8988T (cell line): ENCODE measurements around the gene GUCA2A.

ENCODE experiments used
- DNase-seq: peaks from one replicate; pipeline ENCODE4 v3.0.0; 2011

GUCA2A gene

GRCh38 chr1:42176902-42177519 is 12.5 kb upstream of the GUCA2A start:
- no peak for DNase-seq

DNA sequence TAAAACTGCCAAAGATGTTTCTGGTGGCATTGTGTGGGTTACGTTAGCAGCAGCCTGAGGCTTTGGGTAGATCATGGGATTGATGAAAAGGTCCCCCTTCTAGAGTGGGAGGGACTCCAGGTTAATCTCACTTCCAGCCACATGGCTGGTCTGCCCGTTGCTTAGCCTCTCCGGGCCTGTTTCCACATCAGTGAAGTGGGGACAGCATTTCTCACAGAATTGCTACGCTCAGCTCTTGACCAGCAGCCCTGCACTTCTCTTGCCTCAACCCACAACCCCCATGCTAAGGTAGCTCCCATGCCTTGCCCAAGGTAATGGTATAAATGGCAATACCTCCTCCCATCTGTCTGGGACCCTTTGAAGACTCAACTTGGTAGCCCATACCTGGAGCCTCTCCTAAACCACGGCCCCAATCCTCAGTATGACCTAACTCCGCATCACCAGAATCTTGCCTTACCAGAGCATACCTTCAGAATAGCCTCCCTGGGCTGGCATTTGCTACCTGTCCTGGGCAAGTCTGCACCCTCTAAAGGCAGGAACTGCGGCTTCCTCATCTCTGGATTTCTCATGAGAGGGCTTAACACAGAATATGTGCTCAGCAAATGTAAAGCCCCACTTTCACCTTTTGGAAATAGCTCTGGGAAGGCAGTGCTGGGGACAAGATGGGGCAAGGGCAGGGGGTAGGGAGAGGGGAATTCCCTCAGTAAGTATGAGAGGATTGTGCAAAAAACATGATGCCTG is 10.9 kb upstream of the GUCA2A start:
- DNase-seq, result no peak

DNA sequence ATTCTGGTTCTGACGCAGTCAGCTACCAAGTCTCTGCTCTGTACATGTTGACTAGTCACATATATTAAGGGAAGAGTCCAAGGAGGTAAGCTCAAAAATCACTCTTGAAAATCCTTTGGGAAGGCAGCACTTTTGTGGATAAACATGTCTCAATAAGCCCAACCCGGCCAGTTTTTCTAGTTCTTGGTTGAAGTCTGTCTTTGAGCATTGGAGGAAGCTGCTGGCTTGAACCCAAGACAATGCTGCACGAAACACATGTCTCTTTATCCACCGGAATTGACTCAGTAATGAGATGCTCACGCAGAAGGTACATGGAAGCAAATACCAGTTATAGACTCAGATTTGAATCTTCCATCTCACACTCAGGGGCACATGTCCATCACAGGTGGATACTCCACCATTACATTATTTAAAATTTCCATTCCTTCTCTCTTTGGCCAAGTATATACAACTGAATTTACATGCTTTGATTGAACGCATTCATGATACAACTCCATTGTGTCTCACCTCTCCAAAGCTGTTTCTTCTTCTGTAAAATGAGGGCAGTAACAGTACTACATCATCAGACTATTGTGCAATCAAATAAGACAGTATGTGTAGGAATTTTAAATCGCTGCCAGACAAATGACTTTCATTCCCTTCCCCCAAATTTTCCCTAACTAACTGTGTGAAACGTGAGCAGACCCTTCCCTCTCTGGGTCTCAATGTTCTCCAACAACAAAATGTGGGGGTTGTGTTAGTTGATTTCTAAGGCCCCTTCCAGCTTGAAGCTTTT is 9.6 kb upstream of the GUCA2A start:
- DNase-seq, result no peak

DNA sequence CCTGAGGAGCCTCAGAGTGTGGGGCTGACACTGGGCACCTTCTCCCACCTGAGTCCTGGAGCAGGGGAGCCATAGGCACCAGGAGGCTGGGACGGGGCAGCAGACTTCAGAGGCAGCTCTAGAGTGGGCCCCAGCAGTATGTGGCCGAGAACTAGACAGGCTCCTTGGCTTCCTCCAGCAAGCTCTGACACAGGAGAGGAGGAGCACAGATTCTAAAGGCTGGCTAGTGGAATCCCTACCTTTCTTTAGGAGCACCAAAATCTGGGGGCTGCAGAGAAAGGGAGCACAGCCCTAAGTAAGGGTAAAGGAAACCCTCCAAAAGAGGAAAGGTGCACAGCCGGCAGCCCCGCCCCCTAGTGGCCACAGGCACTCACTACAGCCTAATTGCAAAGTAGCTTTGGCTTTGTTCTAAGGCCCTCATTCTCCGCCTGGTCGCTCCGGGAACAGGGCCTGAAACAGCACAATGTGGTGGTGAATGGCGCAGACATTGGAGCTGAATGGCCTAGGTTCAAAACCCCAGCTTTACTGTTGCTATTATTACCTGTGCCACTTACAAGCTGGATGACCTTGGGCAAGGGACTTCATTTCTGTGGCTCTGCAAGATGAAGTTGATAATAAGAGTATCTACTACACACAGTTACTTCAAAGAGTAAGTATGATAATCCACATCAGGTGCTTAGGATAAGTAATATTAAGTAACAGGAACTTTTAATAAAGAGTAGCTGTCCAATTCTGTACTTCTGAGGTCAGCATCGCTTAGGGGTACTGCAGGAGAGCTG is 8.8 kb upstream of the GUCA2A start:
- peak; percentile 54 for DNase-seq

DNA sequence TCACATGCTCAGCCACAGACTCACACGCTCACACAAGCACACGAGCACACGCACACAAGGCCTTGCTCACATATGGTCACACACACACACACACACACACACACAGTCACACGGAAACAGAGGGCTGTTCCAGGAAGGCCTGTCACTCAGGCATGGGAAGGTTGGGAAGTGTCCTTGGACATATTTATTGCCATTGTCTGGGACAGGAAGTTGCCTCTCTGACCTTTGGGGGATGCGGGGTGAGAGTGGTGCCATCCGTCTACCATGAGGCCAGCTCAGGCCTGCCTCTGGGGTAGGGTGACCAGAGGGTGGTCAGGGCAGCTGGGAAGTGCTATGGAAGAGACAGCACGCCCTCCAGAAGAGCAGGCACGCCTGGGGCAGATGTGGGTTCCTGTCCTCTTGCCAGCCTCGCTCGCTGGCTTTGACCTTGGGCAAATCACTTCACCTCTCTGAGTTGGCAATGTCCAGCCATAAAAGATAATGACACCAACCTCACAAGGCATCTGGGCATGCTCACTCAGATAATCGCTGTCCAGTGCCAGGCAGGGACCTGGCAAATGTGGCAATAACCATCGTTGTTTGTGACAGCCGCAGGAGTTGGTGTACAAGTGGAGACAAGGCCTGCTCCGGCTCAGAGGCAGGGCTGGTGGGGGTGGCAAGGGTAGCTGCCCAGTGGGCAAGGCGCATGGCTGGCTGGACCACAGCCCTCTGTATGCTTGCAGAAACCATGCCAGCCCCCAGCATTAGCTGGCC is 8.0 kb upstream of the GUCA2A start:
- DNase-seq, result no peak

DNA sequence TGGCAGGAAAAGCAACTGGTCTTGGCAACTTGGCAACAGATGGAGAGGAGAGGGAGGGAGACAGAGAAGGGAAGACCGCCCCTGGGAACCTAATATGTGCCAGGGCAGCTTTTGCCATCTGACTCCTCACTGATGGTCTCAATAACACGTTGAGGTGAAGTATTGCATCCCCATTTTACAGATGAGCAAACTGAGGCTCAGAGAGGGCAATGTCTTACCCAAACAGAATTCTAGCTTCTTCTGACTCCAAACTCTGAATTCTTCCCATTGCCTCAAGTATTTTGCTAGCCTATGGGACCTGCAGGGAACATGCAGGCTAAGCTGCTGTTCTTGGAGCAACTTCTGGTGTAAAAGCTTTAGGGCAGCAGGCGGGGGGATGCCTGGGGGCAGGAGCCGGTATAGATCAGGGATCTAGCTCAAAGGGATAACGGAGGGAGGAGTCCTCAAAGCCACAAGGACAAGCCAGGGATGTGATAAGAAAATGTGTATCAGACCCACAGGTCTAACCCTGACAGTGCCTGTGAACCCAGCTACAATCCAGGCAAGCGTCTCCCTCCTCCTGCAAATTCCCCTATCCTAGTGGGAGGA is 7.2 kb upstream of the GUCA2A start:
- DNase-seq, result no peak

DNA sequence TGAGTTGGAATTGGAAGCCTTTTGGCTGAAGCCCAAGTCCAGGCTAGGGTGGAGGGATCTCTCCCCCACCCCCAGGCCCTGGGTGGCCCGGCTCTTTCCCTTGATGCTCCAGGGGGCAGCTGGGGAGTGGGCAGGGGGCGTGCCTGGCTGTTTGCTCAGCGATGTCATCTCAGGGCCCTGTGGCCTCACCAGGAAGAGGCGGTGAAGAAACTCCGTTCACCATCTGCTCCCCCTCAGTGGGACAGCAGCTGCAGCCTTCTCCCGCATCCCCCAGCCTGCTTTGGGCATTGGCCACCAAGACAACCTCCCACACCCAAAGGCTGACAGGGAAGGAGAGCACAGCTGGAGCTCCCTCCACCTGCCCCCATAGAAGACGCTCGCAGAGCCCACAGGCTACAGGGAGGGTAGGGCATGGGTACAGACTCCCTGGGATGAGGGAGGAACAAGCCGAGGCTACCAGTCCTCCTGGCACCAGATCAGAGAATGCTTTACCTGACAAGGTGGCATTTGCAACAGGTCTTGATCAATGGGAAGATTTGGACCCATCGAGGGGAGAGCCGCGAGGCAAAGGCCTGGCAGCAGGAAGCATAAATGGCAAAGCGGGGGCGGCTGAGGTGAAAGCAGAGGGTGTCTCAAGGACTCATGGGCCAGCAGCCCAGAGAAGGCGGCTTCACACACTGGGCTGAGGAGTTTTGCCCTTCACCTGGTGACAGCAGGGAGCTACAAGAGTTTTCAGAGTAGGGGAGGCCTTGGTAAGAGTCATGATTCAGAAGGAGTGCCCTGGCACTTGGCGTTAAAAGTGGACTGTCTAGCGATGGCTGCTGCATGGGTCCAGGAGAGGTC is 6.5 kb upstream of the GUCA2A start:
- no peak for DNase-seq

GRCh38 chr1:42168763-42169162 is 4.2 kb upstream of the GUCA2A start:
- no peak for DNase-seq

GRCh38 chr1:42168391-42168670 is 3.8 kb upstream of the GUCA2A start:
- DNase-seq, result no peak

DNA sequence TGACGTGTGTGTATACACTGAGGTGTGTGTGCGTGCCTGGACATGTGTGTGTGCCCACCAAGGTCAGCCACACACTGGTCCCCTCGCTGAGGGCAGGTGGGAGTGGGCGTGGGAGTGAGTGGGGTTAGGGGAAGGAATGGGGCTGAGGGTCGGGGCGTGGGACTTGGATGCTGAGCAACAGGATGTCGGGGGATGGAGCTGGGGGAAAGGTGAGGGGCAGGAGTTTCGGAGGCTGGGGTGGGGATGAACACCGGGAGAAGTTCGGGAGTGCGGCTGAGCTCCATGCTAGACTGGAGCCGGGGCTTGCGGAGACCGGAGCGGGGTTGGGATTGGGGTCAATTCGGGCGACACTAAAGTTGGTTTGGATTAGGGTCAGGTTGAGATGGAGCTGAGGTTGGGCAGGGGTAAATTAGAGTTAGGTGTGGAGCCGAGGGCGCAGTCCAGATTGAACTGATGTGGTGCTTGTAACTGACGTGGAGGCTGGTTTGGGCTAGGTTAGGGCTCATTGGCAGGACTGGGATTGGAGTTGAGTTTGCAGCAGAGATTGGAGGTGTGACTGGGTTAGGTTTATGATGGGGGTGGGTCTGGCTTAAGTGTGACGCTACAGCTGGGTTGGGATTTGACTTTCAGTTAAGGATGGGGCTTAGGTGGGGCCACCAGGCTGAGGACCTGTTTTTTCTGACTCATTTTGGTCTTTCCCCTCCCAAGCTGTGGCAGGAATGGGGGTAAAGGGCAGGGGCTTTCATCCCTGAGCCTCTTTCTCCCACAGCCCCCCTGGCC is 3.3 kb upstream of the GUCA2A start:
- no peak for DNase-seq

GRCh38 chr1:42165511-42166210 is 1.1 kb upstream of the GUCA2A start:
- DNase-seq, result no peak

DNA sequence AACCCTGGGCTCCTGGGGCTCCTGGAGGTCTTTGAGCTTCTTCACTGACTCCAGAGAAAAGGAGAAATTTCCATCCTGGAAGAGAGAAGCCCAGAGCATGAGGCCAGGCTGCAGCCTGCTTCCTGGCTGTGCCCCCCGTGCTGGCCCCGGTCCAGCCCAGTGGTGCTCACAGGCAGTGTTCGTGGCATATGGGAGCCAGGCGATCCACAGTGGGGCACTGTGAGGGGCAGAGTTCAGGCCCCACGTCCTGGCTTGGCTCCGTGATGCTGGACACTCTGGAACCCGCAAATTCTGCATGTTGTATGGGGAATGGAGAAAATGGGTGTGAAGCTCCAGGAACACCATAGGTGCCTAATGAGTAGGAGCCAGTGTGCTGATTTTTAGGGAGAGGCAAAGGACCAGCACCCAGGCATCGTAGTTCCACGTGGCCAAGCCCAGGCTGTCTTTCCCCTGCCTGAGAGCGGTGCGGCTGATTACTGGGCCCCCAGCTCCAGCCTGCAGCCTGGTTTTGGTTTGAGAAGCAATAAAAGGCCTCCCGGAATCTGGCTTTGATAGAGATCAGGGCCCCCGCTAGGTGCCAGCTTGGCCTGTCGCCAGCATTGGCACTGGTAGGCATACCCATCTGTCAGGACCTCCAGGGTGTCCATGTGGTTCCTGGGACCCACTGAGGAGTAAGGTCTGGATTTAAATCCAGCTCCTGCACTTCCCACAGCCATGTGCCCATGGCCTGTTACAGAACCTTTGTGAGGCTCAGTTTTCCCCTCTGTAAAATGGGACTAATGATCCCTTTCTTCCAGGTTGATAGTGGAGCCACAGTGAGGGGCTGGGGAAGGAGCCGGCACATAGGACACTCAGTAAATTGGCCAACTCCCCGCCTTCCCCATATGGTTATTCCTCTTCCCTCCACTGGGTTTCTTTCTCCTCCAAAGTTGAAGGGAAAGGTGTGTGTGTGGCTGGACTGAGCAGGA is 725 bp downstream of the GUCA2A start:
- DNase-seq, result no peak

DNA sequence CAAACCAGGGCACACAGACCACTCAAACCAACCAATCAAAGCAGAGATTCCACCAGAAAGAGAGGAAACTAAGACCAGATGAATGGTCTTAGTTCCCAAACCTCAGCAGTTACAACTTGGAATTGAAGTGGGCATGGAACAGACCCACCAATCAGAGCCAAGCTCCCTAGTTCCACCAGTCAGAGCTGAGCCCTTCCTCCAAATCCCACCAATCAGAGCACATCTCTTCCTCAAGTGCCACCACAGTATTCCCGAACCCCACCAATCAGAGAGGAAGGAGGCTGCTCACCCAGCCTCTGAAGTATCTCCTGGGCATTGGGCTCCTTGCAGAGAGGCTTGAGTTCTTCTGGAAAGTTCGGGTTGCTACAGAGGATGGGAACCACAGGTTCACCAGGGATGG is 1.4 kb downstream of the GUCA2A start:
- DNase-seq, result no peak

DNA sequence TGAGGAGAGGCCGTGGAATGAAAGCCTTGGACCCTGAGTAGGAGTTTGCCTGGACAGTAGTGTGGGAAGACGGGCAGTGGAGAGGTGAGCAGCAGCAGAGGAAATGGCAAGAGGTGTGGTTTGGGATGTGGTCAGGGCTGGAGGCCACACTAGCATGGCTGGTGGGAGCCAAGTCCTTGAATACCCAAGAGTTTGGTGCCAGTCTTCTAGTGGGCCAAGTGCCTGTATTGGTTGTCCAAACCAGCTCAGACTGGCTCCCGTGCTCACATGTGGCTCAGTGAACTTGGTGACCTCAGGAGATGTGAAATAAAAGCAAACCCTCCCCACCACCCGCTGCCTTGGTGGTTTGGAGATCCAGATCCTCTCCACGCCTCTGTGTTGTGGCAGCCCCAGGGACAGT is 2.4 kb downstream of the GUCA2A start:
- DNase-seq, result no peak

- no peak for DNase-seq
Measured at GRCh38 chr1:42158189-42158588, 6.4 kb downstream of the GUCA2A start.

DNA sequence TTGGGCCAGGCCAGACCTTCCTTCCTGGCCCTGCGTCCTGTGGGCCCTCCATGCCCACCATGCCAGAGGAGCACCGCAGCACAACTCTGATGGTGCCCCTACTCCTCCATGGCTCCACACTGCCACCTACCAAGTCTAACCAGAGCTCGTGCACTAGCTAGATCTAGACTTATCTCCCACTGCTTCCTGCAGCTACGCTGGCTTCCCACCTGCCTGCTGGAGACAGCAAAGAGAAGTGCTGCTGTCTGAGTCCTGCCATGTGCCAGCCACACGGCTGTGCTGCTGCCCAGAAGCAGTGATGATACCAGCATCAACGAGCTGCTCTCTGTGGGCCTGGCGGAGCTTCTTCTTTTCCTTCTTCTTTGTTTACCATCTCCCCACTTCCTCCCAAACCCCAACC is 6.9 kb downstream of the GUCA2A start:
- DNase-seq, result no peak

DNA sequence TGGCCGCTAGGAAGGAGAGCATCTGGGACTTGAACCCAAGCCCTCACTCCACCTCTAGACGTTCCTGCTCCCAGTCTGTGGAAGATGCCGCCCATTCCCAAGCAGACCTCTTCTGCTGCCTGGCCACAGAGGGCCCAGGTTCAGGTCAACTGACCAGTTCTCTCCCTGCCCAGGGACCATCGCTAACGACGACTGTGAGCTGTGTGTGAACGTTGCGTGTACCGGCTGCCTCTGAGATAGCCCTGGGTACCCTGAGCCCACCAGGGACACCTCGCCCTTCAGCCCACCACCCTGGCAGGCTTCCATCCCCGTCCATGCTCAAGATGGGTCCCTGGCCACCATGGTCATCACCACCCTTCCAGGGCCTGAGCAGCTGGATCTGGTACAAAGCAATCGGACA is 9.2 kb downstream of the GUCA2A start:
- no peak for DNase-seq

DNA sequence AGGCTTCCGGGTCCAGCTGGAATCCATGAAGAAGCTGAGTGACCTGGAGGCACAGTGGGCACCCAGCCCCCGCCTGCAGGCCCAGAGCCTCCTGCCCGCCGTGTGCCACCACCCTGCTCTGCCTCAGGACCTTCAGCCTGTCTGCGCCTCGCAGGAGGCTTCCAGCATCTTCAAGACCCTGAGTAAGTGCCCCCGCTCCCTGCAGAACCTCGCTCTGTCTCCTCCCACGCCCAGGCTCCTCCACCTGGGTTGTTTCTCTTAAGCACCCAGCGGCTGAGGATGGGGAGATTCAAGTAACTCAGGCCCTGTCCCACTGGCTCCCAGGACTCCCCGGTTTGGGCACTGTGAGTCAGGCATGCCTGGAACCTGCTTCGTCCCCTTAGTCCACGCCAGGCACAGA is 9.9 kb downstream of the GUCA2A start:
- no peak for DNase-seq

DNA sequence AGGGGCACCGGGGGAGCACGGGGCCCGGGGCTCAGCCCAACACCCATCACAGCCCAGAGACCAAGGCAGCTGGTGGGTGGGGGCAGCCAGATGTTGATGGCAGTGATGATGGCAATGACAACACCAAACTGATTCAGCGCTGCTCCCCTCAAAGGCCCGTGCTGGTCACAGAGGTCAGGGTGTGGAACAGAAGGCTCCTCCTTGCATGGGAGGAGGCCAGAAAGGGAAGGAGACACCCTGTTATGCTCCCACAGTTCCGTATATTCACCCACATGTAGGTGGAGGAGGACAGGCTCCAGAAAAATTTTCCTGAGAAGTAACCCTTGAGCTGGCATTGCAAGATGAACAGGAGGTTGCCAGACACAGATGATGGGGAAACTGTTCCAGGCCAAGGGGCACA is 10.9 kb downstream of the GUCA2A start:
- no peak for DNase-seq
